NAMALWA (cell line): ENCODE results near the gene LGALS13.

ENCODE experiments used
- DNase-seq: peaks from one replicate; pipeline ENCODE4 v3.0.0-alpha.2; 2015; ENCODE audit warnings: low spot score

LGALS13 gene, protein sequence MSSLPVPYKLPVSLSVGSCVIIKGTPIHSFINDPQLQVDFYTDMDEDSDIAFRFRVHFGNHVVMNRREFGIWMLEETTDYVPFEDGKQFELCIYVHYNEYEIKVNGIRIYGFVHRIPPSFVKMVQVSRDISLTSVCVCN

DNA sequence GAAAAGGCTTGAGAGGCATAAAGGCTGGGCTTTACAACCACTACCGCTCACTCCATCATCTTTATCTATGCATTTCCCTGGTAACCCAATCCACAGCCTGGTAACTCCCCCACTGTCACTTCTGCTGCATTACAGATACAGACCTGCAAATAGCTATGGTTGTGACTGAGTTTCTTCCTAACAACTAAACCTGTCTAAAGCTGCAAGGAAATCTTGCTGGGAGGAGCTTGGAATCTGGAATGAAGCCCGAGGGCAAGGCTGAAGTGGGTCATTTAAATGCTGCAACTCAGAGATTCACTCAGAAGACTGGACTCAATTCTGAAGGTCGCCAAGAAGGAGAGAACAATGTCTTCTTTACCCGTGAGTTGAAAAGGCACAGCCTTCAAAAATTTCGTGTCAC, at the start of gene LGALS13:
LGALS13 (plus strand) TSS at position 301 of the 400 bp plus-strand sequence; CDS start at position 346, 45 bp downstream.
- DNase-seq: no peak

DNA sequence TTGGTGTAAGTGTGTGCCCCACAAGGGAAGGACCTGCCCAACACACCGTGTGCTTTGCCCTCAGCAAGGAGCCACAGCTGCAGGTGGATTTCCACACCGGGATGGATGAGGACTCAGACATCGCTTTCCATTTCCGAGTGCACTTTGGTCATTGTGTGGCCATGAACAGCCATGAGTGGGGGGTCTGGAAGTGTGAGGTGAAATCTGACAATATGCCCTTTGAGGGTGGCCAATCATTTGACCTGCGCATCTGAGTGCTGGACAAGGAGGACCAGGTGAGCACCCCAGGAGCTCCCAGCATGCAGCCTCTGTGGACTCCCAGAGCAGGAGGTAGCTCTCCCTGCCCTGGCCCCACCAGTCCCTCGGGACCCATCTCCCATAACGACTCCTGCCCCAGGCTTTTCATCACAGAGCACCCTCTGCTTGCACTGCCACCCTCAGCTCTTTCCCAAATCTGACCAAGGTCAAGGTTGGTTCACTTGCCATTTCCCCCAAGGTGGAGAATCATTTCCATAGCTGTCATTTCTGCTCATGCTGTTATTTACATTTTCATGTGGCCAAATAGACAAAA, 49.2 kb upstream of the LGALS13 start:
- DNase-seq: no peak

DNA sequence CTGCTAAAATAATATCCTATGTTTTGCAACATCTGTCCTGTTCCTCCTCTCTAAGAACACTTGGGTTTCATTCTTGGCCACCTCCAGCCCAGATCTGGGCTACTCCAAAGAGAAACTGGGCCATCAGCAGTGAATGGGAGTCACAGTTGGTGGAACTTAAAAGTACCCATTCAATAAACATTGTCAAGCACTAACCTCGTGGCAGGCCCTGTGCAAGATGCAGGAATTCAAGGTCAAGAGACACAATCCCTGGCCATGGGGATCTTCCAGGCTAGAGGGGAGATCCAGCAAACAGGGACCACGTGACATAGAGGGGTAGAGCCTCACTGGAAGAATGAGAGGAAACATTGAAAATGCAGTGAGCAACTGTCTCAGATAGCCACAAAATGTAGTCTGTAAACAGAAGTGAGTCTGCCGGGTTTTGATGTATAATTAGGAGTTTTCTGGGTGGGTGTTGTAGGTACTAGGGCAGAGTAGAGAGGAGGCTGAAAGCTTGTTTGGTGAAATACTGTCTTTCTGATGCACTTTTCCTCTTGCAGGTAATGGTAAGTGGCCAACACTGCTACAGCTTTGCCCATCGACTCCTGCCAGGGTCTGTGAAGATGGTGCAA, 47.5 kb upstream of the LGALS13 start:
- no peak for DNase-seq

DNA sequence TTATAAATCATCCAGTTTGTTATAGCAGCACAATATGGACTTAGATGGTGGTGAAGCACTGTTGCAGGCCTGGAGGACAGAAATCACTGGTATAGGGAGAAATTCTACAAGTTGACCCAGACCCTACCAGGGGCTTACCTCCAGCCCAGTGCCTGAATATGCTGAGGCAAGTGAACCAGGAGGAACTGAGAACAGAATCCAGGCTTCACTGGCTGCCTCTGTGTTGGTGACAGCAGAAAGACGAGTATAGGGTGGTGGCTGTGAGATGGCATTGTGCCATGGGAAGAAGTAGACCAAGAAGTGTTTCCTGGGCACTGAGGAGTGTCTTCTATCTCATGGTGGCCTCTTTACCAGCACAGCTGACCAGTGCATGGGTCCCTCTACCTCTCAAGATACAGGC, 46.4 kb upstream of the LGALS13 start:
- no peak for DNase-seq

- no peak for DNase-seq
Measured at GRCh38 chr19:39557811-39558623, 44.3 kb upstream of the LGALS13 start.

GRCh38 chr19:39558624-39559117, 43.7 kb upstream of the LGALS13 start:
- DNase-seq: no peak

GRCh38 chr19:39563408-39563807, 38.9 kb upstream of the LGALS13 start:
- DNase-seq: no peak

DNA sequence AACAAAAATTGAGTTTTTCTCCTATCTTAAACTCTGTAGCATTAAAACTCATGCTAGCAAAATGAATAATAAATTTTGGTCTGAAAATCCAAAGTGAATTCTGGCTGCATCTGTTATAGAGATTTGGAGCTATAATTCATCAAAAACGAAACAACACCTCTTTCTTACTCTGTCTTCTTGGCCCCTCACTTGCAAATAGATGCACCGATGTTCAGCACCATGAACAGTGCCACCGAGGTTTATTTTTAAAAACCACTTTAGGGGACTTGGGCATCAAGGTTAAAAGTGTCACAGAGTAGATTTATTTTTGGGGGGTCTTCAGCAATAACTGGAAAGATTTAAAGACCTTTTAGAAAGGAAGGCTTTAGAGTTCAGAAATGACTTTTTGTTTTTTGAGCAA, 36.3 kb upstream of the LGALS13 start:
- no peak for DNase-seq

DNA sequence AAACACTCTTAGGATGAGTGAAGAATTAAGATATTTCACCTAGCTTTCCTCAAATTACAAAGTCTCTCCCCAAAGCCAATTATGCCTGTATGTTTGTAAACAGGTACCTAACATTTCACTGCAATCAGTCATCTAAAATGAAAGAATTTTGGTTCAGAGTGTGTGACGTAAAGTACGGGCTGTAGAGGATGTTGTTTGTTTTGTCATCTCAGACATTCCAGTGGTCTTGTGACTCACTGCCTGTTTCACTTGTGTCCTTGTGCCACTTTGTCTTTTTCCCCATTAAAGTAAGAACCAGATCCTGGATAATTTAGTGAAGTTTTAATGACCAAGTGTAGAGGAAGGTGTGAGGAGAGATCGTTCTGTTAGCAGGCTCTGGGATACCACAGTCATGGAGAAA, 33.7 kb upstream of the LGALS13 start:
- no peak for DNase-seq

DNA sequence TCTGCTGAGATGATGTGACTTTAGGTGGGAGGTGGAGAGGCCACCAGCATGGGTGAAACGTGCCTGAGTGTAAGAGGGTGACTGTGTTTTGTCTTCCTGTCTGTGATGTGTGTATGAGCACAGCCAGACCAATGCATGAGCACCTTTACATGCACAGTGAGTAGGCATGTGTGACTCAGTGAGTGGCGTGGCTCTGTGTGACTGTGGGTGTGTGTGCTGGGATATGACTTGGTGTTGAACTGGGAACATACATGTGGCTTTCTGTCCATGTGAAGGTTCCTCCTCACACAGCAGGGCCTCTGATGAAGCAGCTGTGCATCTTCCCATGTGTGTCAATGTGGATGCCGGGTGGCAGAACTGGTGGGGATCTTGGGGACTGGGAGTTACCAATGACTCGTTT, 19.9 kb upstream of the LGALS13 start:
- DNase-seq: no peak

DNA sequence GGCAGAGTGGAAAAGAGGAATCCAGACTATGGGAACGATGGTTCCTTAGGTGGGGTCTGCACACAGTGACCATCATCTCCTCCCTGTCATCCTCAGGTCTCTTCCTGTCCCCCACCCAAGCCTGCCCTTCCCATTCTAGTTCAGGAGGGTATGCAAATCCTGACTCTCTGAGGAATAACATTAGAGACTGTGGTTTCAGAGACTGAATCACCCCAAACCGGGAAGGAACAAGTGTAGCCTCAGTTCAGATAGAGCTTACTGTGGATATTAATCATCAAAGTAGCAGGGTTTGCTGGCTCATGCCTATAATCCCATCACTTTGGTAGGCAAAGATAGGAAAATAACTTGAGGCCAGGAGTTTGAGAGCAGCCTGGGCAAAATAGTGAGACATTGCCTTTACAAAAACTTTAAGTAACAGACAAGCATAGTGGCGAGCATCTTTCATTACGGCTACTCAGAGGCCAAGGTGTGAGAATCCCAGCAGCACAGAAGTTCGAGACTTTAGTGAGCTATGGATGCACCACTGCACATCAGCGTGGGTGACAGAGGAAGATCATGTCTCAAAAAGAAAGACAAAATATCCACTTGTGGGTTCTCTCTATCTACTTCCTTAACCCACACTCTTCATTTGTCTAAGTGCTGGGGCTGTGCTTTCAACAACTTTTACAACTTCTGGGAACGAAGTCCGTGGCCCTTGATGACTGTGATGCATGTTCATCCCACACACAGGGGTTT, 19.3 kb upstream of the LGALS13 start:
- no peak for DNase-seq

DNA sequence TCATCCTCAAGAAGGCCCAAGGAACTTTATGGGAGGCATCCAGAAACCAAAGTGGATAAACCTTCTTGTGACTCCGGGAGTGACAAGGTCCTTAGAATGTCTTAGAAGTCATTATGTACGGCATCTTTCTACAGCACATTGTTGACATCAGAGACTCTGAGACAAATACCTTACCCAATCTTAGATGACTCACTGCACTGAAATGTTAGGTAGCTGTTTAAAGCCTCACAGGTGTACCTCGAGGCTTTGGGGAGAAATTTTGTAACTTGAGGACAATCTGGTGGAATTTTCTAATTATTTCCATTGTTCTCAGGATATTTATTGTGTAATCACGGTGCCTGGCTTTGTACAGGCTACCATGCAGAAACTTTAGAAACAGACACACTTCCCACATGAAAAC, 14.8 kb upstream of the LGALS13 start:
- no peak for DNase-seq

GRCh38 chr19:39588066-39588465, 14.3 kb upstream of the LGALS13 start:
- no peak for DNase-seq

GRCh38 chr19:39590265-39590664, 12.1 kb upstream of the LGALS13 start:
- no peak for DNase-seq

DNA sequence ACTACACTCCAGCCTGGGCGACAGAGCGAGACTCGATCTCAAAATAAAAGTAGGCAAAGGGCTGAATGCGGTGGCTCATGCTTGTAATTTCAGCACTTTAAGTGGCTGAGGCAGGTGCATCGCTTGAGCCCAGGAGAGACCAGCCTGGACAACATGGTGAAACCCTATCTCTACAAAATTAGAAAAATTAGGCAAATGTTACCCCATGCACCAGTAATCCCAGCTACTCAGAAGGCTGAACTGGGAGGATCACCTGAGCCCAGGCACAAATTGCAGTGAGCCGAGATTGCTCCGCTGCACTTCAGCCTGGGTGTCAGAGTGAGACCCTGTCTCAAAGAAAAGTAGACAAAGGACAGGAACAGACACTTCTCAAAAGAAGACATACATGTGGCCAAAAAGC, 9.9 kb upstream of the LGALS13 start:
- DNase-seq: no peak

DNA sequence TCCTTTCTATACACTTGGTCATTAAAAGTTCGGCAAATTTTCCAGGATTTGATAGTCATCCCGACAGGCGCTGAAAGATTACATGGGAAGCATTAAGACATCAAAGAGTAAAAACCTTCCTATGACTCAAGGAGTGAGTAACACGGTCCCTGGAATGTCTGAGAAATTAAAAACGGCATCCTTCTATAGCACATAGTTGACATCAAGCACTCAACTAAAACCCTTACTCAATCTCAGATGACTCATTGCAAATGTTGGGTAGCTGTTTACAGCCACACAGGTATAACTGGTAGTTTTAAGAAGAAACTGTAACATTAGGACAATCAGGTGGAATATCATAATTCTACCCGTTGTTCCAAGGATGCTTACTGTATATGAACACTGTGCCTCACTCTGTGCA, 6.4 kb upstream of the LGALS13 start:
- no peak for DNase-seq

DNA sequence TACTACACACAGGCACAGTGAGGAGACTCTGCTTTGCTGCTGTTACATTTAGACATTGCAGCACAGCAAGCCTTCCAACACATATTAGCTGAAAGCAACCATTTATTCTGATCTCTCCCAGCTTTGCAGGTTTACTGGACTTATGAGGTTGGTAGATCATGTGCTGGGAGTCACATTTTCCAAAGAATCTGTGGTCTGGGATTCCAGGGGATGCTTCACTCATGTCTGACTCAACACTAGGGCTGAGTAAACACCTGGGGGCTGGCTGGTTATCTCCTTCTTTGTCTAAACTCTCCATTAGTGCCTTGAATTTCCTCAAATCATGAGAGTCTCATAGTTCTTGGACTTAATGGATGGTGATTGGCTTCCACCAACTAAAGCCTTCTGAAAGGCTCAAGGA, 5.4 kb upstream of the LGALS13 start:
- DNase-seq: no peak

DNA sequence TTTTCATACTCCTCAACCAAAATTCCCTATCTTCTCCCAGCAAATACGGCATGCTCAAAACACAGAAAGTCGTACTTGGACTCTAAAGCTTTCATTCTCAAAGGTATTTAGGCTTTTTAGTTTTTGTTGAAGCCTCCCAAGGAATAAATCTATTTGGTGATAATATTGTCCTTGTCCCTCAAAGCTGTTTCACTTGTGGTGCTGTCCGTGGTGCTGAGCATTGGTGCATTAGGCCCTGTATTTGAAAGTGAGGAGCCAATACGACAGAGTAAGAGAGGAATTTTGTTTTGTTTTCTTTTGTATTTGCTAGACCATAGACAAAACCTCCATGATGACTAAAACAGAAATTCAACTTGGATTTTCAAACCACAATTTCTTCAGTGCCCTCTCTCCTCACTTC, 3.2 kb upstream of the LGALS13 start:
- peak; percentile 31 for DNase-seq

GRCh38 chr19:39603825-39604224, 1.5 kb downstream of the LGALS13 start:
- DNase-seq: no peak

DNA sequence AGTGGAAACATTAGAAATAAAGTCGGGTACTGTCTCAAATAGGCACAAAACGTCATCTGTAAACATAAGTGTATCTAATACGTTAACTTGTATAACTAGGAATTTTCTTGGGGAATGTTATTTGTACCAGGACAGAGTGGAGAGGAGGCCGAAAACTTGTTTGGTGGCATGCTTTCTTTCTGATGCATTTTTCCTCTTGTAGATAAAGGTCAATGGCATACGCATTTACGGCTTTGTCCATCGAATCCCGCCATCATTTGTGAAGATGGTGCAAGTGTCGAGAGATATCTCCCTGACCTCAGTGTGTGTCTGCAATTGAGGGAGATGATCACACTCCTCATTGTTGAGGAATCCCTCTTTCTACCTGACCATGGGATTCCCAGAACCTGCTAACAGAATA, 4.7 kb downstream of the LGALS13 start:
- no peak for DNase-seq

GRCh38 chr19:39607561-39607960, 5.2 kb downstream of the LGALS13 start:
- DNase-seq: no peak

GRCh38 chr19:39613597-39613996, 11.3 kb downstream of the LGALS13 start:
- no peak for DNase-seq
